AG04449 (cell line): ENCODE data around the gene ENTREP3.
"Not testable (repeated sequence)": the region's sequence is repeated elsewhere in the genome, so short reads cannot be mapped to it uniquely, and the experiment has no call there.

Source experiments
- CTCF ChIA-PET: fragments of 350-600 bp; formaldehyde crosslinking; extraction: SDS; loops from one replicate; lab custom pipeline; 2021; ENCODE audit warnings: antibody characterized with exemption; lab: Yijun Ruan, JAX
- POLR2A ChIA-PET: fragments of 400-600, 350-600 bp; formaldehyde crosslinking; extraction: SDS; loops from one replicate; lab custom pipeline; 2020; ENCODE audit warnings: antibody characterized with exemption, inconsistent platforms; lab: Yijun Ruan, JAX
- DNase-seq: peaks from one replicate; pipeline ENCODE4 v3.0.0-alpha.2; 2010; ENCODE audit warnings: low read depth, low spot score
- H3K4me3 ChIP-seq: 2 replicates; pipeline ENCODE4 v1.5.1; 2011; ENCODE audit warnings: low read depth, mild to moderate bottlenecking, control low read depth, low read length
- TF ChIP-seq, protein P1 (sequence below): IDR thresholded peaks from one replicate; pipeline ENCODE4 v1.5.1; 2011; ENCODE audit warnings: mild to moderate bottlenecking, moderate library complexity, low read length, control low read depth, inconsistent platforms; ENCODE audit not compliant: insufficient read depth; ENCODE audit errors: missing control alignments

Gene ENTREP3

DNA sequence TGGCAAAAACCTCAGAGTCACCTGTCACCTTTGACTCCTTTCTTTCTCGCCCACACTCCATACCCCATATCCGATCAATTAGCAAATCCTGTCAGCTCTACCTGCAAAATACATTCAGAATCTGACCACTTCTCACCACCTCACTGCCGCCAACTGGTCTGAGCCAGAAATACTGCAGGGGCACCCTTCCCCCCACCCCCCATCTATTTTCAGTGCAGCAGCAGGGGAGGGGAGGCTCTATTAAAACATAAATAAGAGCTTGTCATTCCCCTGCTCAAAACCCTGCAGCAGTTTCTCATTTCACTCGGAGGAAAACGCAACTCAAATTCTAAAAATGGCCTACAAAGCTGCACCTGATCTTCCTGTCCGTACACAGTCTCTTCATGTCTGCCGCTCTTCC lies 42.1 kb upstream of the ENTREP3 start:
- H3K4me3 ChIP-seq = no peak overlapping the region
- ChIA-PET CTCF (interaction anchor here (0.9 to 1.1 kb wide), 2 partner anchors 18 to 20 kb away, joined by 3 read pairs; partner anchors contain the start of gene HCN3), POLR2A (no interaction called here)
- TF ChIP-seq, protein P1, sequence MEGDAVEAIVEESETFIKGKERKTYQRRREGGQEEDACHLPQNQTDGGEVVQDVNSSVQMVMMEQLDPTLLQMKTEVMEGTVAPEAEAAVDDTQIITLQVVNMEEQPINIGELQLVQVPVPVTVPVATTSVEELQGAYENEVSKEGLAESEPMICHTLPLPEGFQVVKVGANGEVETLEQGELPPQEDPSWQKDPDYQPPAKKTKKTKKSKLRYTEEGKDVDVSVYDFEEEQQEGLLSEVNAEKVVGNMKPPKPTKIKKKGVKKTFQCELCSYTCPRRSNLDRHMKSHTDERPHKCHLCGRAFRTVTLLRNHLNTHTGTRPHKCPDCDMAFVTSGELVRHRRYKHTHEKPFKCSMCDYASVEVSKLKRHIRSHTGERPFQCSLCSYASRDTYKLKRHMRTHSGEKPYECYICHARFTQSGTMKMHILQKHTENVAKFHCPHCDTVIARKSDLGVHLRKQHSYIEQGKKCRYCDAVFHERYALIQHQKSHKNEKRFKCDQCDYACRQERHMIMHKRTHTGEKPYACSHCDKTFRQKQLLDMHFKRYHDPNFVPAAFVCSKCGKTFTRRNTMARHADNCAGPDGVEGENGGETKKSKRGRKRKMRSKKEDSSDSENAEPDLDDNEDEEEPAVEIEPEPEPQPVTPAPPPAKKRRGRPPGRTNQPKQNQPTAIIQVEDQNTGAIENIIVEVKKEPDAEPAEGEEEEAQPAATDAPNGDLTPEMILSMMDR = no peak
- no peak for DNase-seq

DNA sequence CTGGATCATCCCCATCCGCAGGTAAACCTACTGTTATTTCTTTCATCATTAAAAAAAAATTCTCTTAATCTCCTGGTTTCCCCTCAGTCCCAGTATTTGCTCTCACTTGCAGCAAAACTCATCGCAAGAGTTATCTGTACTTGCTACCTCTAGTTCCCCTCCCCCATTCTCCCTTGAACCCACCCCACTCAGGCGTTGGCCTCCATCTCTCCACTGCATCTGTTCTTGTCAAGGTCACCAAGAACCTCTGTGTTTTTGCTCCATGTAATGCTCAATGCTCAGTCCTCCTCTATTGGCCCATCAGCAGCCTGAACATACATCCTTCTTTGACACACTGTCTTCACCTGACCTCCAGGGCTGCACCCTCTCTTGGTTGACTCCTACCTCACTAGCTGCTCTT lies 41.4 kb upstream of the ENTREP3 start:
- ChIA-PET CTCF (interaction anchor here (0.8 to 1.1 kb wide), 2 partner anchors 10 to 17 kb away, joined by 3 read pairs; no protein-coding TSS in a partner anchor), POLR2A (no interaction called here)
- no peak overlapping the region for H3K4me3 ChIP-seq
- DNase-seq = no peak
- TF ChIP-seq, protein P1 = no peak

DNA sequence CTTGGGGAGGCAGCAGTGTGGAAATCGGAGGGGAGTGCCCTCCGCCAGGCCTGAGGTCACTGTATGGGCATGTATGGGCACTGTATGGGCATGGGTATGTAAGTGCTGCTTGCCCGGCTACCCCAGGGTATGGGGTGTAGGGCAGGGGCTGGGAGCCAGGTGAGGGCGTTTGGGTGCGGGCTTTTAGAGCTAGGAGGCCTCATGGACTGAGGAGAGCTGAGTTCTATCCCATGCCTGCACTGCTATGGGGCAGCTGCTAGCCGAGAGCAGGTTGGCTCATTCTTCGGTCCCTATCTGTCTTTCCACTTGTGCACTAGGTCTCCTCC lies 40.6 kb upstream of the ENTREP3 start:
- no peak for DNase-seq
- CTCF ChIA-PET = interaction anchor here (0.8 kb wide), 1 partner anchor 11 kb away, joined by 3 read pairs; no protein-coding TSS in a partner anchor
- H3K4me3 ChIP-seq = no peak overlapping the region
- TF ChIP-seq, protein P1 = no peak
- POLR2A ChIA-PET = no interaction called here

DNA sequence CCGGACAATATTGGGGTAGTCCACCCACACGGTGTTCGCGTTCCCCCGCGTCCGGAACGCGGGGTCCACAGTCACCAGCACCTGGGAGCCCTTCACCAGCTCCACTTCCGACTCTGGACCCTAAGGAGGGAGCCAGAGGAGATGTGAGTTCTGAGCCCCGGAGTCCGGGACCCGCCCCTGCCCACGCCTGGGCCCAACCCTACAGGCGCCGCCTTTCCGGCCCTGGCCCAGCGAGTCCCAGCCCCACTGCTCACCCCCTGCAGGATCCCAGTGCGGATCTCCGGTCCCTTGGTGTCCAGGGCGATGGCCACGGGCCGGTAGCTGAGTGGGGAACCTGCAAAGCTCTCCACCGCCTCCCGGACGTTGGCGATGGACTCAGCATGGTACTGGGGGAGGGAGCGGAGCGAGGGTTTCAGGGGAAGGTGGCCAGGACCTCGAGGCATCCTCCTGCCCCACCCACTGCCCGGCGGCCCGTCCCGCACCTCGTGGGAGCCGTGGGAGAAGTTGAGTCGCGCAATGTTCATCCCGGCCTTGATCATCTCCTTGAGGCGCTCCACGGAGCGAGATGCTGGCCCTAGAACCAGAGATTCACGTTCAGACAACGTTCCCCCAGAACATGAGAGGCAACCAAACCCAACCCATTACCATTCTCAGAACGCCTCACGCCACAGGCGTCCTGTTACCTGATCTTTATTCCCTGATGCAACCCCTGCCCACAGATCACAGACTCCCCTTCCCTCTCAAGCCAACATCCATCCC lies 40.1 kb upstream of the ENTREP3 start:
- POLR2A ChIA-PET = no interaction called here
- H3K4me3 ChIP-seq = no peak overlapping the region
- TF ChIP-seq, protein P1 = no peak
- no peak for DNase-seq
- CTCF ChIA-PET = no interaction called here

DNA sequence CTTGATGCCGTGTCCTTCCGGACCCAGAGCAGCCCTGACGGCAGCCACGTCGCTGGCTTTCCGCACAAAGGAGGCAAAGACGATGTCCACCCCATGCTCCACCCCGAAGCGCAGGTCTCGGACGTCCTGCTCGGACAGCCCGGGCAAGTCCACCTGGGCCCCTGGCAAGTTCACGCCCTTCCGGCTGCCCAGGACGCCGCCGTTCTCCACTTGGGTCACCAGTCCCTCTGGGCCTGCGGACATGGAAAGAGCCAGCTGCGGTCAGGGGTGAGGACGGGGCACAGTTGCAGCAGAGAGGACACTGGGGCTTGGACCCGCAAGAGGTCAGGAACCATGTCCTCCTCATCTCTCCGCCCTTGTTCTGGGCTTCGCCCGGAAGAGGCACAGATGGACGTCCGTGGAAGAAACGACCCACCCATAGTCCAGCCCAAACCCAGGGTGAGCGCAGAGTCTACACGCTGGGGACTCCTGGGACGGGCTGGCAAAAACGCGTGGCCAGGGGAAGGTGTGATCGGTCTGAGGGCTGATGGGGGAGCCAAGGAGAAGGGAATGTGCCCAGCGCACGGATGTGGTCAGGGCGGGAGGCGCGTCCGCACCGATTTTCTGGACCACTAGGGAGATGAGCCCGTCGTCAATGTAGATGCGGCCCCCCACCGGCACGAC lies 39.4 kb upstream of the ENTREP3 start:
- ChIA-PET CTCF (no interaction called here), POLR2A (no interaction called here)
- DNase-seq = no peak
- no peak overlapping the region for H3K4me3 ChIP-seq
- TF ChIP-seq, protein P1 = no peak

DNA sequence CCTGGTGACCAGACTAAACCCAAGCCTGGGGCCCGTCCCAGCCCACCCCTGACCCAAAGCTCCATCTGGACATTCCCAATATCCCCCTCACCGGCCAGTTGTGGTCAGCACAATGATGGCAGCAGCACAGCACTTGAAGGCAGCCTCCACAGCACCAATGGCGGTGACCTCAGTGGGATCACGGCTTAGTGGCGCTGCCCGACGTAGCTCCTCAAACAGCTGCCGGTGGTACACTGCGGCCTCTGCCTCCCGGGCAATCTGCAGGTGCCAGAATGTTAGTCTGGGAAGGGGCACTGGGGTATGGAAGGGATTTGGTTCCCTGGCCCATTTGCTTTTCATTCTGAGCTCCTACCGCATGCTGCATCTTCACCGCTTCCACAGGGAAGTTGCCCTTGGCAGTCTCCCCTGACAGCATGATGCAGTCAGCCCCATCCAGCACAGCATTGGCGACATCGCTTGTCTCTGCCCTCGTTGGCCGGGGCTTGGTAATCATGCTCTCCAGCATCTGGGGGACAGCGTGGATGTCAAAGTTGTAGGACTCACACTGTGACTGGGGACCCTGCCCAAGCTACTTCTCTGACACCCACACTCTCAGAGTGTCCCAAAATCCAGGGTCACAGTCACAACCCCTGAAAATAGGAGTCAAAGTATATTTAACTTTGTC lies 37.9 kb upstream of the ENTREP3 start:
- ChIA-PET POLR2A (no interaction called here), CTCF (interaction anchor here (1.1 to 3.3 kb wide), 5 partner anchors 10 to 42 kb away, joined by 3 to 14 read pairs (median 4); no protein-coding TSS in a partner anchor)
- no peak overlapping the region for H3K4me3 ChIP-seq
- DNase-seq = no peak
- TF ChIP-seq, protein P1 = no peak

DNA sequence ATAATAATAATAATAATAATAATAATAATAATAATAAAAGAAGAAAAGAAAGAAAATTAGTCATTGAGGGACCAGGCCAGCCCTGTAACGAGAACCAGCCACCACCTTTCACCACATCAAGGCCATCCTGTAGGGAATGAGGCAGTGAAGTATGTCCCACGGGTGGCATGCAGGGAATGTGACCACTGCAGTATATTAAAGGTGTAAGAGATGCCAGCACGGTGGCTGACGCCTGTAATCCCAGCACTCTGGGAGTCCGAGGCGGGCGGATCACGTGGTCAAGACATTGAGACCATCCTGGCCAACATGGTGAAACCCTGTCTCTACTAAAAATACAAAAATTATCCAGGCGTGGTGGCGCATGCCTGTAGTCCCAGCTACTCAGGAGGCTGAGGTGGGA lies 35.7 kb upstream of the ENTREP3 start:
- POLR2A ChIA-PET, DNase-seq, H3K4me3 ChIP-seq: not testable (repeated sequence)
- CTCF ChIA-PET = interaction anchor here (3.3 kb wide), 1 partner anchor 12 kb away, joined by 14 read pairs; no protein-coding TSS in a partner anchor
